Liver (tissue), 9 donors: Measurements from ENCODE around the gene DZIP1L. TPM values are rescaled to one million over a fixed set of nuclear protein-coding genes. Genes with fewer than 3 reads are reported as not detected.

Experiments used
- DNase-seq: peaks from one replicate; pipeline ENCODE4 v3.0.0-alpha.2; 2017; ENCODE audit warnings: low spot score
- H3K27ac ChIP-seq, 2 donors: one replicate each; pipeline ENCODE4 v1.7.0; 2013; ENCODE audit warnings: inconsistent platforms in 2 of 2, low read length in 2 of 2, control low read depth in 1 of 2, low read depth in 1 of 2, mild to moderate bottlenecking in 1 of 2
- H3K27me3 ChIP-seq, 4 donors: one replicate each; pipeline versions ENCODE4 v1.6.1 to v1.7.0; 2013; ENCODE audit warnings: low read length in 3 of 4, inconsistent platforms in 1 of 4, mild to moderate bottlenecking in 1 of 4, moderate library complexity in 1 of 4; ENCODE audit not compliant: control insufficient read depth in 4 of 4, insufficient read depth in 4 of 4
- H3K36me3 ChIP-seq, 4 donors: one replicate each; pipeline versions ENCODE4 v1.6.1 to v1.7.0; 2013; ENCODE audit warnings: low read length in 3 of 4, mild to moderate bottlenecking in 3 of 4, low read depth in 1 of 4, moderate library complexity in 1 of 4; ENCODE audit not compliant: control insufficient read depth in 4 of 4, insufficient read depth in 3 of 4
- H3K4me1 ChIP-seq, 4 donors: one replicate each; pipeline versions ENCODE4 v1.6.1 to v1.7.0; 2013; ENCODE audit warnings: low read length in 3 of 4, mild to moderate bottlenecking in 3 of 4, moderate library complexity in 1 of 4; ENCODE audit not compliant: control insufficient read depth in 4 of 4, insufficient read depth in 4 of 4
- H3K4me3 ChIP-seq, 3 donors: one replicate each; pipeline versions ENCODE4 v1.6.1 to v1.7.0; 2013; ENCODE audit warnings: low read length in 3 of 3, control low read depth in 1 of 3, low read depth in 1 of 3, mild to moderate bottlenecking in 1 of 3
- H3K9ac ChIP-seq, 2 donors: one replicate each; pipeline ENCODE4 v1.7.0; 2013; ENCODE audit warnings: low read length in 2 of 2, mild to moderate bottlenecking in 2 of 2, moderate library complexity in 2 of 2, control low read depth in 1 of 2, low read depth in 1 of 2
- H3K9me3 ChIP-seq, 4 donors: one replicate each; pipeline versions ENCODE4 v1.6.1 to v1.7.0; 2013; ENCODE audit warnings: low read length in 3 of 4; ENCODE audit not compliant: control insufficient read depth in 4 of 4
- EGR1 ChIP-seq, 2 donors: IDR thresholded peaks; 2 replicates each; pipeline ENCODE4 v1.6.1; 2016 to 2018; ENCODE audit warnings: antibody characterized with exemption in 2 of 2, low read depth in 2 of 2
- FOXA1 ChIP-seq: IDR thresholded peaks from 2 replicates; pipeline ENCODE4 v1.6.1; 2016; ENCODE audit warnings: antibody characterized with exemption
- FOXA2 ChIP-seq: IDR thresholded peaks from 2 replicates; pipeline ENCODE4 v1.6.1; 2016; ENCODE audit warnings: antibody characterized with exemption
- GABPA ChIP-seq, 2 donors: IDR thresholded peaks in 1 of 2; conservative IDR thresholded peaks in 1 of 2; 2 replicates each; pipeline ENCODE4 v1.6.1; 2016; ENCODE audit warnings: antibody characterized with exemption in 2 of 2, mild to moderate bottlenecking in 1 of 2, moderate library complexity in 1 of 2
- HNF4G ChIP-seq: IDR thresholded peaks from 2 replicates; pipeline ENCODE4 v1.6.1; 2016; ENCODE audit warnings: antibody characterized with exemption
- NR2F2 ChIP-seq: IDR thresholded peaks from 2 replicates; pipeline ENCODE4 v1.6.1; 2016; ENCODE audit warnings: antibody characterized with exemption
- RAD21 ChIP-seq, 2 donors: IDR thresholded peaks; 2 replicates each; pipeline ENCODE4 v1.6.1; 2016; ENCODE audit warnings: antibody characterized with exemption in 2 of 2, mild to moderate bottlenecking in 2 of 2
- RXRA ChIP-seq, 2 donors: IDR thresholded peaks; 2 replicates each; pipeline ENCODE4 v1.6.1; 2017 to 2018; ENCODE audit warnings: antibody characterized with exemption in 2 of 2, mild to moderate bottlenecking in 1 of 2
- SP1 ChIP-seq: IDR thresholded peaks from 2 replicates; pipeline ENCODE4 v1.6.1; 2018; ENCODE audit warnings: antibody characterized with exemption, mild to moderate bottlenecking
- YY1 ChIP-seq: IDR thresholded peaks from 2 replicates; pipeline ENCODE4 v1.6.1; 2016; ENCODE audit warnings: antibody characterized with exemption, mild to moderate bottlenecking
- WGBS: extraction: QIAGEN DNeasy Blood & Tissue Kit; methylation state at CpG from one replicate; pipeline ENCODE4 v1.1.7; 2013; 5-methylcytosine and 5-hydroxymethylcytosine counted together
- polyA plus RNA-seq, 2 donors: library from polyadenylated mRNA; stranded (reverse) in 1 of 2; unstranded in 1 of 2; fragments of 200-250 nt in 1 of 2; fragments of >200 nt in 1 of 2; fragmentation: Nextera tagmentation in 1 of 2; extraction: Ambion mirVana in 1 of 2; gene quantifications; one replicate each; pipeline versions ENCODE4 v1.2.1 to v1.2.3, GENCODE V29; 2013 to 2015
- total RNA-seq, 2 donors: library from RNA; depleted of rRNA; stranded (reverse); fragments of >200 nt; gene quantifications; one replicate each; pipeline ENCODE4 v1.2.3, GENCODE V29; 2014
- TF ChIP-seq, protein P1 (sequence below): IDR thresholded peaks from 2 replicates; pipeline ENCODE4 v1.6.1; 2016; ENCODE audit warnings: antibody characterized with exemption
- TF ChIP-seq, protein P2 (sequence below): fragments of 150-350 bp; IDR thresholded peaks from 2 replicates; pipeline ENCODE4 v1.5.1; 2017; ENCODE audit warnings: improper control_type of control experiment, low read depth, low read length; ENCODE audit not compliant: missing input control
- TF ChIP-seq, protein P3 (sequence below): IDR thresholded peaks from 2 replicates; pipeline ENCODE4 v1.6.1; 2016; ENCODE audit warnings: antibody characterized with exemption
- TF ChIP-seq, protein P4 (sequence below): IDR thresholded peaks from 2 replicates; pipeline ENCODE4 v1.6.1; 2016; ENCODE audit warnings: antibody characterized with exemption, mild to moderate bottlenecking
- TF ChIP-seq, protein P5 (sequence below): IDR thresholded peaks from 2 replicates; pipeline ENCODE4 v1.6.1; 2016; ENCODE audit warnings: antibody characterized with exemption
- donor health status: healthy.
- donor health status: healthy.
- donor health status: healthy.
- donor health status: healthy.
- donor health status: healthy.

The DZIP1L gene
- total and polyA plus RNA-seq, 4 donors, result 0.62 to 5.9 (median 1.3) TPM

DNA sequence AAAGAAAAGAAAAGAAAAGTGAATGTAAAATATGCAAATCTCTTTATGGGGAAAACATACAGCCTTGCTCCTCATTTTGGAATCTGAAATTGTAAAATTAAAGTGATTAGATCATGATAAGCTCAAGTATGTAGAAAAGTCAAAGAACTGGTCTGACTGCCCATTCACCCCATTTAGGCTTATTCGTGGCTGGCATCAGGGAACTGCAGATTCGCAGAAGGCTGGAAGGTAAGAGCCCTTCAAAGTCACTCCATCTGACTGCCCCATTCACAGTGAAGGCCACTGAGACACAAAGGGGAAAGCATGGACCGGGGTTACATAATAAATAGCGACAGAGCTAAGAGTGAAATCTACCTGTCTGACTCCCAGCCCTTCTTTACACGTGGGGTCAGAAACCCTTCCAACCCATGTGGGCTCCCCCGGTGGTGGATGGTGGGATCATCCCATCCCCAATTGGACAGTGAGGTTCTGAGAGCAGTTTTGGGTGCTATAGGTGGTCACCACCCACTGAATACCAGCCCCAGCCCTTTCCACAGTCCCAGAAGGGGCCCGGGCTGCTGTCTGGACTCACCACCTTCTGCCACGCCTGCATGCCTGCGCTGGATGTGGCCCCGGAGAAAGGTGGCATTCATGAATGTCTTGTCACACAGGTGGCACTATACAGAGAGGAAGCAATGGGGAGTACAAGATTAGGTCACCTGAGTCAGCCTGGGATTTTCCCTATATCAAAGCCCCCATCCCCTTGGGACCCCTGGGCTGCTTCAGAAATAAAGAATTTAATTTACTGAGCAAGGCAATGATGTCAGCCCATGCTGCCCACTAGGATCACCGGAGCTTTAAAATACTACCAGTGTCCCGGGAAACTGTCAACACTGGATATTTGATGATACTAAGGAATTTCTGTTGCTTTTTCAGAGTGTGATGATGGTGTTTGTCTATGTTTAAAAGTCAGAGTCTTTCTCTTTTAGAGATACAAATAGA lies 17.9 kb downstream of the DZIP1L start:
- no peak for TF ChIP-seq FOXA2
- TF ChIP-seq RAD21 (IDR thresholded peaks at IDR 0.05), result no peak
- TF ChIP-seq, protein P1, sequence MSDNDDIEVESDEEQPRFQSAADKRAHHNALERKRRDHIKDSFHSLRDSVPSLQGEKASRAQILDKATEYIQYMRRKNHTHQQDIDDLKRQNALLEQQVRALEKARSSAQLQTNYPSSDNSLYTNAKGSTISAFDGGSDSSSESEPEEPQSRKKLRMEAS, result no peak
- no peak for TF ChIP-seq GABPA (IDR thresholded peaks at IDR 0.05 in 1 of 2, conservative IDR thresholded peaks at IDR 0.05 in 1 of 2)
- TF ChIP-seq RXRA (IDR thresholded peaks at IDR 0.05), result no peak
- TF ChIP-seq, protein P2, sequence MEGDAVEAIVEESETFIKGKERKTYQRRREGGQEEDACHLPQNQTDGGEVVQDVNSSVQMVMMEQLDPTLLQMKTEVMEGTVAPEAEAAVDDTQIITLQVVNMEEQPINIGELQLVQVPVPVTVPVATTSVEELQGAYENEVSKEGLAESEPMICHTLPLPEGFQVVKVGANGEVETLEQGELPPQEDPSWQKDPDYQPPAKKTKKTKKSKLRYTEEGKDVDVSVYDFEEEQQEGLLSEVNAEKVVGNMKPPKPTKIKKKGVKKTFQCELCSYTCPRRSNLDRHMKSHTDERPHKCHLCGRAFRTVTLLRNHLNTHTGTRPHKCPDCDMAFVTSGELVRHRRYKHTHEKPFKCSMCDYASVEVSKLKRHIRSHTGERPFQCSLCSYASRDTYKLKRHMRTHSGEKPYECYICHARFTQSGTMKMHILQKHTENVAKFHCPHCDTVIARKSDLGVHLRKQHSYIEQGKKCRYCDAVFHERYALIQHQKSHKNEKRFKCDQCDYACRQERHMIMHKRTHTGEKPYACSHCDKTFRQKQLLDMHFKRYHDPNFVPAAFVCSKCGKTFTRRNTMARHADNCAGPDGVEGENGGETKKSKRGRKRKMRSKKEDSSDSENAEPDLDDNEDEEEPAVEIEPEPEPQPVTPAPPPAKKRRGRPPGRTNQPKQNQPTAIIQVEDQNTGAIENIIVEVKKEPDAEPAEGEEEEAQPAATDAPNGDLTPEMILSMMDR, result no peak
- TF ChIP-seq, protein P3, sequence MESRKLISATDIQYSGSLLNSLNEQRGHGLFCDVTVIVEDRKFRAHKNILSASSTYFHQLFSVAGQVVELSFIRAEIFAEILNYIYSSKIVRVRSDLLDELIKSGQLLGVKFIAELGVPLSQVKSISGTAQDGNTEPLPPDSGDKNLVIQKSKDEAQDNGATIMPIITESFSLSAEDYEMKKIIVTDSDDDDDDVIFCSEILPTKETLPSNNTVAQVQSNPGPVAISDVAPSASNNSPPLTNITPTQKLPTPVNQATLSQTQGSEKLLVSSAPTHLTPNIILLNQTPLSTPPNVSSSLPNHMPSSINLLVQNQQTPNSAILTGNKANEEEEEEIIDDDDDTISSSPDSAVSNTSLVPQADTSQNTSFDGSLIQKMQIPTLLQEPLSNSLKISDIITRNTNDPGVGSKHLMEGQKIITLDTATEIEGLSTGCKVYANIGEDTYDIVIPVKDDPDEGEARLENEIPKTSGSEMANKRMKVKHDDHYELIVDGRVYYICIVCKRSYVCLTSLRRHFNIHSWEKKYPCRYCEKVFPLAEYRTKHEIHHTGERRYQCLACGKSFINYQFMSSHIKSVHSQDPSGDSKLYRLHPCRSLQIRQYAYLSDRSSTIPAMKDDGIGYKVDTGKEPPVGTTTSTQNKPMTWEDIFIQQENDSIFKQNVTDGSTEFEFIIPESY, result no peak
- TF ChIP-seq HNF4G, result no peak
- no peak for TF ChIP-seq NR2F2
- no peak for TF ChIP-seq EGR1 (IDR thresholded peaks at IDR 0.05; ENCODE audit: low read depth in 2 of 2)
- TF ChIP-seq, protein P4, sequence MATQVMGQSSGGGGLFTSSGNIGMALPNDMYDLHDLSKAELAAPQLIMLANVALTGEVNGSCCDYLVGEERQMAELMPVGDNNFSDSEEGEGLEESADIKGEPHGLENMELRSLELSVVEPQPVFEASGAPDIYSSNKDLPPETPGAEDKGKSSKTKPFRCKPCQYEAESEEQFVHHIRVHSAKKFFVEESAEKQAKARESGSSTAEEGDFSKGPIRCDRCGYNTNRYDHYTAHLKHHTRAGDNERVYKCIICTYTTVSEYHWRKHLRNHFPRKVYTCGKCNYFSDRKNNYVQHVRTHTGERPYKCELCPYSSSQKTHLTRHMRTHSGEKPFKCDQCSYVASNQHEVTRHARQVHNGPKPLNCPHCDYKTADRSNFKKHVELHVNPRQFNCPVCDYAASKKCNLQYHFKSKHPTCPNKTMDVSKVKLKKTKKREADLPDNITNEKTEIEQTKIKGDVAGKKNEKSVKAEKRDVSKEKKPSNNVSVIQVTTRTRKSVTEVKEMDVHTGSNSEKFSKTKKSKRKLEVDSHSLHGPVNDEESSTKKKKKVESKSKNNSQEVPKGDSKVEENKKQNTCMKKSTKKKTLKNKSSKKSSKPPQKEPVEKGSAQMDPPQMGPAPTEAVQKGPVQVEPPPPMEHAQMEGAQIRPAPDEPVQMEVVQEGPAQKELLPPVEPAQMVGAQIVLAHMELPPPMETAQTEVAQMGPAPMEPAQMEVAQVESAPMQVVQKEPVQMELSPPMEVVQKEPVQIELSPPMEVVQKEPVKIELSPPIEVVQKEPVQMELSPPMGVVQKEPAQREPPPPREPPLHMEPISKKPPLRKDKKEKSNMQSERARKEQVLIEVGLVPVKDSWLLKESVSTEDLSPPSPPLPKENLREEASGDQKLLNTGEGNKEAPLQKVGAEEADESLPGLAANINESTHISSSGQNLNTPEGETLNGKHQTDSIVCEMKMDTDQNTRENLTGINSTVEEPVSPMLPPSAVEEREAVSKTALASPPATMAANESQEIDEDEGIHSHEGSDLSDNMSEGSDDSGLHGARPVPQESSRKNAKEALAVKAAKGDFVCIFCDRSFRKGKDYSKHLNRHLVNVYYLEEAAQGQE, result no peak
- TF ChIP-seq SP1, result no peak
- TF ChIP-seq YY1, result no peak
- TF ChIP-seq, protein P5, sequence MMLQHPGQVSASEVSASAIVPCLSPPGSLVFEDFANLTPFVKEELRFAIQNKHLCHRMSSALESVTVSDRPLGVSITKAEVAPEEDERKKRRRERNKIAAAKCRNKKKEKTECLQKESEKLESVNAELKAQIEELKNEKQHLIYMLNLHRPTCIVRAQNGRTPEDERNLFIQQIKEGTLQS, result no peak
- TF ChIP-seq FOXA1, result no peak
- Histone ChIP-seq H3K27me3 (no peaks in the 10 kb centered on the region), H3K36me3 (peaks cover 0 to 1% (median 0%) of the 10 kb centered on the region in 4 donors), H3K9ac (no peak overlapping the region), H3K4me1 (no peaks in the 10 kb centered on the region), H3K27ac (no peak overlapping the region), H3K9me3 (peaks cover 0 to 4% (median 0%) of the 10 kb centered on the region in 4 donors), H3K4me3 (no peak overlapping the region)
- DNase-seq, result no peak
- 85% methylated on average over 12 of the region's 12 CpGs for WGBS
